H1 (cell line): Measurements from ENCODE around the gene PNLDC1. TPM values are rescaled to one million over a fixed set of nuclear protein-coding genes. Genes with fewer than 3 reads are reported as not detected.

ENCODE experiments used
- CTCF ChIA-PET: fragments of 300-600 bp; sonication (Branson Sonifier 250); formaldehyde crosslinking; loops from one replicate; lab custom pipeline; 2021; ENCODE audit not compliant: partially characterized antibody; lab: Charles Lee
- POLR2A ChIA-PET: fragments of 300-600 bp; sonication (Branson Sonifier 250); formaldehyde crosslinking; loops from one replicate; lab custom pipeline; 2021; ENCODE audit warnings: inconsistent platforms; ENCODE audit not compliant: partially characterized antibody; lab: Charles Lee
- DNase-seq, 2 experiments: peaks; one replicate each; pipeline versions ENCODE4 v3.0.0 to v3.0.0-alpha.2; 2010 to 2022; ENCODE audit warnings: low spot score in 2 of 2, low read depth in 1 of 2, mixed read lengths in 1 of 2
- FAIRE-seq: peaks from 2 replicates; lab custom pipeline; 2011; peaks lifted over from hg19 to GRCh38; lab: Jason Lieb, UNC
- H2AFZ ChIP-seq: 2 replicates; pipeline ENCODE4 v1.8.1; 2012; ENCODE audit warnings: low read length, inconsistent platforms
- H2AK5ac ChIP-seq: 2 replicates; pipeline ENCODE4 v1.6.1; 2013; ENCODE audit warnings: low read depth, low read length
- H2BK120ac ChIP-seq: replicated peaks from 2 replicates; pipeline ENCODE3; 2013; ENCODE audit warnings: low read depth, low read length, inconsistent platforms
- H2BK12ac ChIP-seq: 2 replicates; pipeline ENCODE4 v1.6.1; 2013; ENCODE audit warnings: low read depth, low read length
- H2BK15ac ChIP-seq: 2 replicates; pipeline ENCODE4 v1.6.1; 2013; ENCODE audit warnings: low read length
- H2BK20ac ChIP-seq: 2 replicates; pipeline ENCODE4 v1.6.1; 2013; ENCODE audit warnings: low read length
- H2BK5ac ChIP-seq: 2 replicates; pipeline ENCODE4 v1.6.1; 2013; ENCODE audit warnings: low read depth, low read length
- H3K14ac ChIP-seq: 2 replicates; pipeline ENCODE4 v1.6.1; 2013; ENCODE audit warnings: inconsistent platforms; ENCODE audit not compliant: insufficient read length
- H3K18ac ChIP-seq: 2 replicates; pipeline ENCODE4 v1.6.1; 2013; ENCODE audit warnings: low read length; ENCODE audit errors: extremely low read depth
- H3K23ac ChIP-seq: 2 replicates; pipeline ENCODE4 v1.6.1; 2013; ENCODE audit warnings: inconsistent platforms; ENCODE audit not compliant: insufficient read length
- H3K23me2 ChIP-seq: 2 replicates; pipeline ENCODE4 v1.6.1; 2013; ENCODE audit warnings: low read depth, low read length
- H3K27ac ChIP-seq: 2 replicates; pipeline ENCODE4 v1.6.1; 2011; ENCODE audit warnings: low read depth, low read length, inconsistent platforms
- H3K27me3 ChIP-seq, 4 experiments: replicated peaks in 1 of 4; 1 replicate in 1 of 4; 2 replicates in 3 of 4; pipeline versions ENCODE4 v1.6.1 to v1.8.1; 2011 to 2013; ENCODE audit warnings: low read length in 3 of 4, mild to moderate bottlenecking in 3 of 4, inconsistent platforms in 2 of 4, mixed read lengths in 2 of 4, moderate library complexity in 1 of 4; ENCODE audit not compliant: control insufficient read depth in 3 of 4, insufficient read depth in 3 of 4; ENCODE audit errors: extremely low read depth in 1 of 4
- H3K36me3 ChIP-seq, 4 experiments: 2 replicates each; pipeline versions ENCODE4 v1.6.1 to v1.8.1; 2011 to 2013; ENCODE audit warnings: mild to moderate bottlenecking in 4 of 4, low read length in 3 of 4, moderate library complexity in 2 of 4, control low read depth in 1 of 4, inconsistent platforms in 1 of 4; ENCODE audit not compliant: insufficient read depth in 4 of 4, control insufficient read depth in 2 of 4
- H3K4ac ChIP-seq: replicated peaks from 2 replicates; pipeline ENCODE3; 2013; ENCODE audit warnings: low read length, low read depth, mixed read lengths, inconsistent platforms; ENCODE audit not compliant: insufficient read length
- H3K4me1 ChIP-seq, 4 experiments: replicated peaks in 1 of 4; 1 replicate in 1 of 4; 2 replicates in 3 of 4; pipeline versions ENCODE4 v1.6.1 to v1.8.1; 2011 to 2013; ENCODE audit warnings: low read length in 3 of 4, inconsistent platforms in 2 of 4, mixed read lengths in 1 of 4; ENCODE audit not compliant: insufficient read depth in 4 of 4, control insufficient read depth in 3 of 4
- H3K4me2 ChIP-seq, 2 experiments: 2 replicates each; pipeline versions ENCODE4 v1.6.1 to v1.8.1; 2011 to 2013; ENCODE audit warnings: low read depth in 2 of 2, low read length in 2 of 2, control low read depth in 1 of 2, inconsistent platforms in 1 of 2, mild to moderate bottlenecking in 1 of 2; ENCODE audit not compliant: insufficient read depth in 1 of 2
- H3K4me3 ChIP-seq, 4 experiments: fragments of 200-600, 300-600 bp in 1 of 4; sonication (generic), shearing (Covaris generic), sonication (Bioruptor Twin) in 1 of 4; 2 replicates each; pipeline versions ENCODE4 v1.5.1 to v1.8.1; 2011 to 2016; ENCODE audit warnings: low read length in 4 of 4, low read depth in 3 of 4, control low read depth in 2 of 4, inconsistent platforms in 2 of 4, mild to moderate bottlenecking in 2 of 4, mixed read lengths in 1 of 4, moderate library complexity in 1 of 4; ENCODE audit not compliant: insufficient read depth in 2 of 4; ENCODE audit errors: extremely low read depth in 1 of 4
- H3K56ac ChIP-seq: replicated peaks from 2 replicates; pipeline ENCODE3; 2013; ENCODE audit warnings: low read depth, mild to moderate bottlenecking, mixed read lengths, low read length, inconsistent platforms; ENCODE audit not compliant: insufficient read length
- H3K79me1 ChIP-seq: 2 replicates; pipeline ENCODE4 v1.6.1; 2013; ENCODE audit warnings: low read depth, low read length, control low read depth
- H3K79me2 ChIP-seq, 2 experiments: 2 replicates each; pipeline versions ENCODE4 v1.6.1 to v1.8.1; 2012 to 2013; ENCODE audit warnings: low read length in 2 of 2, mild to moderate bottlenecking in 2 of 2, inconsistent platforms in 1 of 2; ENCODE audit not compliant: insufficient read depth in 2 of 2, control insufficient read depth in 1 of 2
- H3K9ac ChIP-seq, 4 experiments: replicated peaks in 1 of 4; 1 replicate in 1 of 4; 2 replicates in 3 of 4; pipeline versions ENCODE4 v1.6.1 to v1.8.1; 2011 to 2013; ENCODE audit warnings: low read depth in 3 of 4, low read length in 3 of 4, control low read depth in 2 of 4, mild to moderate bottlenecking in 2 of 4, moderate library complexity in 2 of 4, inconsistent platforms in 1 of 4; ENCODE audit errors: extremely low read depth in 1 of 4
- H3K9me3 ChIP-seq, 2 experiments: 2 replicates each; pipeline versions ENCODE4 v1.6.1 to v1.8.1; 2012 to 2013; ENCODE audit warnings: mild to moderate bottlenecking in 2 of 2, moderate library complexity in 2 of 2, control low read depth in 1 of 2, inconsistent platforms in 1 of 2, low read depth in 1 of 2, low read length in 1 of 2, mixed read lengths in 1 of 2; ENCODE audit not compliant: insufficient read depth in 2 of 2
- H4K20me1 ChIP-seq, 2 experiments: replicated peaks in 1 of 2; 2 replicates each; pipeline versions ENCODE3 to v1.8.1; 2011 to 2013; ENCODE audit warnings: inconsistent platforms in 2 of 2, low read length in 2 of 2, mild to moderate bottlenecking in 1 of 2; ENCODE audit not compliant: insufficient read depth in 2 of 2, control insufficient read depth in 1 of 2
- H4K5ac ChIP-seq: 2 replicates; pipeline ENCODE4 v1.6.1; 2013; ENCODE audit warnings: low read length, low read depth, mixed read lengths, inconsistent platforms; ENCODE audit not compliant: insufficient read length
- H4K8ac ChIP-seq: 2 replicates; pipeline ENCODE4 v1.8.0; 2013; ENCODE audit warnings: mild to moderate bottlenecking, moderate library complexity, low read length, inconsistent platforms; ENCODE audit not compliant: insufficient read depth; ENCODE audit errors: extremely low read depth
- H4K91ac ChIP-seq: replicated peaks from 2 replicates; pipeline ENCODE3; 2013; ENCODE audit warnings: low read length, mixed read lengths, inconsistent platforms; ENCODE audit not compliant: insufficient read length
- BCL11A ChIP-seq, 2 experiments: IDR thresholded peaks; one replicate each; pipeline ENCODE4 v1.6.1; 2011; ENCODE audit warnings: low read depth in 2 of 2, low read length in 2 of 2, mild to moderate bottlenecking in 2 of 2
- EGR1 ChIP-seq: IDR thresholded peaks from 2 replicates; pipeline ENCODE4 v1.6.1; 2011; ENCODE audit warnings: low read depth, low read length, borderline replicate concordance
- JUN ChIP-seq: IDR thresholded peaks from 2 replicates; pipeline ENCODE4 v1.6.1; 2011; ENCODE audit warnings: low read depth, mild to moderate bottlenecking, improper control_type of control experiment, low read length
- MAFK ChIP-seq: IDR thresholded peaks from 2 replicates; pipeline ENCODE4 v1.6.1; 2012; ENCODE audit warnings: low read depth, mild to moderate bottlenecking, improper control_type of control experiment, low read length
- RAD21 ChIP-seq, 2 experiments: IDR thresholded peaks in 1 of 2; conservative IDR thresholded peaks in 1 of 2; 2 replicates each; pipeline ENCODE4 v1.6.1; 2011; ENCODE audit warnings: low read depth in 2 of 2, low read length in 2 of 2, improper control_type of control experiment in 1 of 2, inconsistent platforms in 1 of 2, mild to moderate bottlenecking in 1 of 2, moderate library complexity in 1 of 2
- RNF2 ChIP-seq: fragments of 200-900, 300-1000 bp; sonication (generic); IDR thresholded peaks from 2 replicates; pipeline ENCODE4 v1.7.1; 2016; ENCODE audit warnings: borderline replicate concordance, low read depth, mild to moderate bottlenecking, antibody characterized with exemption, low read length; ENCODE audit not compliant: poor library complexity, severe bottlenecking; ENCODE audit errors: missing control alignments
- SP4 ChIP-seq: IDR thresholded peaks from 2 replicates; pipeline ENCODE4 v1.6.1; 2012; ENCODE audit warnings: low read length, inconsistent platforms
- TAF7 ChIP-seq: optimal IDR thresholded peaks from 2 replicates; pipeline ENCODE3; 2011; ENCODE audit warnings: low read depth, mild to moderate bottlenecking, inconsistent platforms, low read length, moderate library complexity, borderline replicate concordance
- WGBS, 2 experiments: shearing (Covaris generic) in 1 of 2; methylation state at CpG; one replicate each; pipeline versions ENCODE4 v1.1.6 to v1.1.7; 2013 to 2015; ENCODE audit warnings: low lambda C conversion rate in 2 of 2, mixed read lengths in 2 of 2, inconsistent platforms in 1 of 2, low coverage in 1 of 2, missing lambda C conversion rate in 1 of 2; ENCODE audit not compliant: insufficient replicate concordance in 2 of 2, insufficient coverage in 1 of 2, insufficient read length in 1 of 2; ENCODE audit errors: extremely low coverage in 1 of 2, missing lambda C conversion rate in 1 of 2; 5-methylcytosine and 5-hydroxymethylcytosine counted together
- polyA plus RNA-seq, 7 experiments: library from polyadenylated mRNA; depleted of rRNA in 3 of 7; stranded (reverse) in 5 of 7; unstranded in 2 of 7; fragments of >200 nt in 5 of 7; fragments of 200-250 nt in 2 of 7; gene quantifications; 1 replicate in 5 of 7; 2 replicates in 1 of 7; 4 replicates in 1 of 7; pipeline versions ENCODE4 v1.2.1 to v1.2.3, GENCODE V29; 2011 to 2013; ENCODE audit warnings: missing spikeins in 2 of 7, mixed read lengths in 2 of 7
- total RNA-seq: library from RNA; stranded (reverse); fragmentation: NEBNext Ultra II Directional; extraction: Animal tissue kit (Norgen Biotek cat#: 25700); gene quantifications from 2 replicates; pipeline ENCODE4 v1.2.1, GENCODE V29; 2021
- TF ChIP-seq, protein P1 (sequence below), 3 experiments: IDR thresholded peaks; 1 replicate in 2 of 3; 2 replicates in 1 of 3; pipeline versions ENCODE4 v1.5.1 to v1.6.1; 2011; ENCODE audit warnings: low read length in 3 of 3, mild to moderate bottlenecking in 3 of 3, inconsistent platforms in 2 of 3, low read depth in 1 of 3, moderate library complexity in 1 of 3; ENCODE audit not compliant: insufficient read depth in 1 of 3; ENCODE audit errors: control extremely low read depth in 1 of 3
- TF ChIP-seq, protein P2 (sequence below): IDR thresholded peaks from 2 replicates; pipeline ENCODE4 v1.6.1; 2011; ENCODE audit warnings: low read depth, mild to moderate bottlenecking, low read length; ENCODE audit not compliant: insufficient read depth

Gene PNLDC1
- total and polyA plus RNA-seq, 2 of the 8 experiments (the other 6 are each of a cell fraction or from before 2014, with no cell fraction given) = 0.15 to 0.34 TPM

DNA sequence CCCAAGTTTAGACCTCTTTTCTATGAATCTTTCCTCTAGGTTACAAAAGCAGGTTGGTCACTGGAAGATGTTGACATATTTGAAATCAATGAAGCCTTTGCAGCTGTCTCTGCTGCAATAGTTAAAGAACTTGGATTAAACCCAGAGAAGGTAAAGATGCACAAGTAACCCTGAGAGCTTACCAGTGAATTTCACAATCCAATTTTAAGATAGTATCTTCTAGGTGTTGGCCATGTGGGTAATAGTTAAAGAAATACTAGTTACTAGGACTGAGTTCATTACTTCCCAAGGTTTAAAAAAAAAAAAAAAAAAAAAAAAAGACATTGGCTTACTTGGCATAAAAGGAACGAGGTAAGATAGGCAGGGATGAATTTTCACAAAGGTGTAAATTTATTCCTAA, 21.9 kb upstream of the PNLDC1 start:
- Histone ChIP-seq H3K36me3 (peaks cover 40 to 96% (median 82%) of the 10 kb centered on the region in 4 experiments), H3K27ac (no peak overlapping the region), H3K9ac (no peak overlapping the region), H2BK5ac (no peak overlapping the region), H2AFZ (no peak overlapping the region), H2BK120ac (no peak overlapping the region), H2BK20ac (no peak overlapping the region), H4K91ac (no peak overlapping the region), H3K23ac (no peak overlapping the region), H3K4me2 (no peak overlapping the region), H3K27me3 (peaks cover 0 to 1% (median 0%) of the 10 kb centered on the region in 4 experiments; a peak in 1 of 7 replicates), H3K4me1 (no peaks in the 10 kb centered on the region), H3K18ac (no peak overlapping the region), H4K5ac (no peak overlapping the region), H2BK12ac (no peak overlapping the region), H3K4me3 (no peak overlapping the region), H3K56ac (no peak overlapping the region), H3K79me2 (peaks cover 0 to 2% of the 10 kb centered on the region in 2 experiments; a peak in 1 of 4 replicates), H2BK15ac (no peak overlapping the region), H3K23me2 (no peaks in the 10 kb centered on the region), H3K79me1 (0 out of 2 replicates have a peak, but pooled peaks cover 2% of the 10 kb centered on the region), H3K9me3 (no peaks in the 10 kb centered on the region), H4K20me1 (peaks cover 6 to 13% of the 10 kb centered on the region in 2 experiments), H2AK5ac (no peak overlapping the region), H3K4ac (no peak overlapping the region), H3K14ac (no peak overlapping the region), H4K8ac (no peak overlapping the region)
- WGBS, 2 experiments = 100% methylated on average over 1 of the region's 1 CpG; no CpG with 5 or more reads in 1 of the 2 experiments
- DNase-seq = no peak
- POLR2A ChIA-PET = interaction anchor here (1.1 to 1.4 kb wide), 2 partner anchors 8 to 18 kb away, joined by 4 read pairs; no protein-coding TSS in a partner anchor
- FAIRE-seq = no peak
- CTCF ChIA-PET = no interaction called here
- no peak for TF ChIP-seq RNF2
- TF ChIP-seq RAD21 (IDR thresholded peaks at IDR 0.05 in 1 of 2, conservative IDR thresholded peaks at IDR 0.05 in 1 of 2; ENCODE audit: low read depth in 2 of 2, low read length in 2 of 2) = no peak
- TF ChIP-seq EGR1 = no peak
- TF ChIP-seq TAF7 = no peak
- no peak for TF ChIP-seq JUN
- TF ChIP-seq, protein P1, sequence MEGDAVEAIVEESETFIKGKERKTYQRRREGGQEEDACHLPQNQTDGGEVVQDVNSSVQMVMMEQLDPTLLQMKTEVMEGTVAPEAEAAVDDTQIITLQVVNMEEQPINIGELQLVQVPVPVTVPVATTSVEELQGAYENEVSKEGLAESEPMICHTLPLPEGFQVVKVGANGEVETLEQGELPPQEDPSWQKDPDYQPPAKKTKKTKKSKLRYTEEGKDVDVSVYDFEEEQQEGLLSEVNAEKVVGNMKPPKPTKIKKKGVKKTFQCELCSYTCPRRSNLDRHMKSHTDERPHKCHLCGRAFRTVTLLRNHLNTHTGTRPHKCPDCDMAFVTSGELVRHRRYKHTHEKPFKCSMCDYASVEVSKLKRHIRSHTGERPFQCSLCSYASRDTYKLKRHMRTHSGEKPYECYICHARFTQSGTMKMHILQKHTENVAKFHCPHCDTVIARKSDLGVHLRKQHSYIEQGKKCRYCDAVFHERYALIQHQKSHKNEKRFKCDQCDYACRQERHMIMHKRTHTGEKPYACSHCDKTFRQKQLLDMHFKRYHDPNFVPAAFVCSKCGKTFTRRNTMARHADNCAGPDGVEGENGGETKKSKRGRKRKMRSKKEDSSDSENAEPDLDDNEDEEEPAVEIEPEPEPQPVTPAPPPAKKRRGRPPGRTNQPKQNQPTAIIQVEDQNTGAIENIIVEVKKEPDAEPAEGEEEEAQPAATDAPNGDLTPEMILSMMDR (IDR thresholded peaks at IDR 0.05; ENCODE audit: control extremely low read depth in 1 of 3, insufficient read depth in 1 of 3, low read depth in 1 of 3, low read length in 3 of 3) = no peak
- no peak for TF ChIP-seq SP4
- TF ChIP-seq MAFK = no peak
- TF ChIP-seq BCL11A (IDR thresholded peaks at IDR 0.05; ENCODE audit: low read depth in 2 of 2, low read length in 2 of 2) = no peak
- TF ChIP-seq, protein P2, sequence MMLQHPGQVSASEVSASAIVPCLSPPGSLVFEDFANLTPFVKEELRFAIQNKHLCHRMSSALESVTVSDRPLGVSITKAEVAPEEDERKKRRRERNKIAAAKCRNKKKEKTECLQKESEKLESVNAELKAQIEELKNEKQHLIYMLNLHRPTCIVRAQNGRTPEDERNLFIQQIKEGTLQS = no peak
